Measurements from ENCODE around the gene OR4E2. TPM values are rescaled to one million over a fixed set of nuclear protein-coding genes. Genes with fewer than 3 reads are reported as not detected.

OR4E2 gene
- total RNA-seq, 1 donor from 2014 or later: not detected

GRCh38 chr14:21703357-21704326 is 50.0 kb downstream of the OR4E2 start:
- no peak for TF ChIP-seq CTCF (IDR thresholded peaks at IDR 0.05; ENCODE audit: unreplicated experiment)
- Mint-ChIP-seq H3K27ac (no peak overlapping the region), H3K27me3 (no peaks in the 10 kb centered on the region), H3K4me1 (ENCODE audit: low read depth) (peaks cover 10% of the 10 kb centered on the region), H3K9me3 (ENCODE audit: low read depth) (peaks cover 28% of the 10 kb centered on the region), H3K36me3 (ENCODE audit: insufficient read depth) (peaks cover 6% of the 10 kb centered on the region), H3K4me3 (ENCODE audit: low read depth) (no peak overlapping the region)
- no peak for DNase-seq (ENCODE audit: low spot score, unreplicated experiment)

- peaks cover 6% of the 10 kb centered on the region for H3K36me3 Mint-ChIP-seq (ENCODE audit: insufficient read depth)
- no peak for TF ChIP-seq CTCF (IDR thresholded peaks at IDR 0.05; ENCODE audit: unreplicated experiment)
- H3K4me3 Mint-ChIP-seq (ENCODE audit: low read depth): no peak overlapping the region
- H3K4me1 Mint-ChIP-seq (ENCODE audit: low read depth): peaks cover 5% of the 10 kb centered on the region
- no peak for DNase-seq (ENCODE audit: low spot score, unreplicated experiment)
- H3K9me3 Mint-ChIP-seq (ENCODE audit: low read depth): peaks cover 33% of the 10 kb centered on the region
- no peak overlapping the region for H3K27ac Mint-ChIP-seq
- H3K27me3 Mint-ChIP-seq: no peaks in the 10 kb centered on the region
Observed at GRCh38 chr14:21704338-21704737, 50.7 kb downstream of the OR4E2 start.

GRCh38 chr14:21711360-21711961 is 57.8 kb downstream of the OR4E2 start:
- TF ChIP-seq CTCF (IDR thresholded peaks at IDR 0.05; ENCODE audit: unreplicated experiment): peak; percentile 85
- no peak for DNase-seq (ENCODE audit: low spot score, unreplicated experiment)
- Mint-ChIP-seq H3K9me3 (ENCODE audit: low read depth) (peaks cover 20% of the 10 kb centered on the region), H3K4me3 (ENCODE audit: low read depth) (no peak overlapping the region), H3K27ac (no peak overlapping the region), H3K4me1 (ENCODE audit: low read depth) (no peaks in the 10 kb centered on the region), H3K27me3 (no peaks in the 10 kb centered on the region), H3K36me3 (ENCODE audit: insufficient read depth) (peaks cover 3% of the 10 kb centered on the region)

- Mint-ChIP-seq H3K4me1 (ENCODE audit: low read depth) (no peaks in the 10 kb centered on the region), H3K36me3 (ENCODE audit: insufficient read depth) (peaks cover 2% of the 10 kb centered on the region), H3K27ac (no peak overlapping the region), H3K4me3 (ENCODE audit: low read depth) (no peak overlapping the region), H3K27me3 (no peaks in the 10 kb centered on the region), H3K9me3 (ENCODE audit: low read depth) (peaks cover 14% of the 10 kb centered on the region)
- no peak for TF ChIP-seq CTCF (IDR thresholded peaks at IDR 0.05; ENCODE audit: unreplicated experiment)
- DNase-seq (ENCODE audit: low spot score, unreplicated experiment): no peak
Observed at GRCh38 chr14:21712036-21712435, 58.4 kb downstream of the OR4E2 start.

- Mint-ChIP-seq H3K36me3 (ENCODE audit: insufficient read depth) (no peaks in the 10 kb centered on the region), H3K4me1 (ENCODE audit: low read depth) (no peaks in the 10 kb centered on the region), H3K4me3 (ENCODE audit: low read depth) (no peak overlapping the region), H3K27me3 (no peaks in the 10 kb centered on the region), H3K27ac (no peak overlapping the region), H3K9me3 (ENCODE audit: low read depth) (no peaks in the 10 kb centered on the region)
- no peak for DNase-seq (ENCODE audit: low spot score, unreplicated experiment)
- no peak for TF ChIP-seq CTCF (IDR thresholded peaks at IDR 0.05; ENCODE audit: unreplicated experiment)
Observed at GRCh38 chr14:21714318-21714929, 60.8 kb downstream of the OR4E2 start.
